ENCODE results near the gene ROPN1L. TPM values are rescaled to one million over a fixed set of nuclear protein-coding genes. Genes with fewer than 3 reads are reported as not detected.

ROPN1L gene
- total and polyA plus RNA-seq, 2 of the 4 experiments (the other 2 are of a cell fraction): 0.34 to 0.36 TPM

DNA sequence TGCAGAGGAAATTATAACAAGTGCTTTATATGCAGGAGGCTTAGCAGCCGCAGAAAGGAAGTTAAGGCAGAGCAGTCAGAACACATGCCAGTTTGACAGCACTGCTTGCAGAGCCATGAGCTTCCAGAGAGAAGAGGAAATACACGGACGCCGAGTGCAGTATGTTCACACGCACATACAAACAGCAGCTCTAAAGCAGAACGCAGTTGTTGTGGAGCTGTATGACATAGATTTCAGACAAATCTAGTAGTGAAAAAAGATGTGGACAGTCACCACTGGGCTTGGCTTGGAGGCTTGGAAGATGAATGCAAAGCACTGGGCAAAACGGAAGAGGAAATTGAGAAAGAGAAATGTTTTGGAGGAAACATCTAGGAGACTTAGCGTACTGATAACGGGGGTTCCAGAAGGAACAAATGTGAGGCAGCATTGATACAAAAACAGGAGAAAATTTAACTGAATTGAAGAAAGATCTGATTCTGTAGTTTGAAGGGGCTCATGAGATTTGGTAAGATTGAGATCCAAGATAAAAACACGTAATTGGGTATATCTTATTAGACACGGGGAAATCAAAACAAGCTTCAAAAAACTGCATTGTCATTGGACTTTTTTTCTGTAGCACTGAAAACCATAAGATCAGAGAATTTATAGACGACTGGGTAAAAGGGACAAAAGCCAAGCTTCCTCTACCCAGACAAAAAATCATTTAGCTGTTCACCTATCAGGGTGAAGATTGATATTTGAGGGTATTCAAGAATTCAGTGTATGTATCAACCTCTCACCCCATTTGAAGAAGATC is 19.6 kb upstream of the ROPN1L start:
- H3K4me3 ChIP-seq (ENCODE audit: insufficient read depth, low read depth, low read length): no peak overlapping the region
- peaks cover 10% of the 10 kb centered on the region for H3K4me1 ChIP-seq (ENCODE audit: control insufficient read depth, insufficient read depth, low read length)
- ChIA-PET CTCF (interaction anchor here (0.6 to 5.0 kb wide), 2 partner anchors 107 to 138 kb away, joined by 5 to 33 read pairs; no protein-coding TSS in a partner anchor), POLR2A (ENCODE audit: unreplicated experiment) (no interaction called here)
- ATAC-seq (ENCODE audit: low read depth): no peak
- peak overlapping the region; percentile 53 for H2BK20ac ChIP-seq (ENCODE audit: low read depth, low read length)
- H3K56ac ChIP-seq (ENCODE audit: extremely low read depth, insufficient read depth, low read length): no peak overlapping the region
- H3K23ac ChIP-seq (ENCODE audit: low read depth, low read length): no peak overlapping the region
- H4K8ac ChIP-seq (ENCODE audit: low read depth in 2 of 2, low read length in 2 of 2): peak overlapping the region; percentile 16 to 48; a peak in 3 of 4 replicates
- TF ChIP-seq NFE2L2 (IDR thresholded peaks at IDR 0.05; ENCODE audit: low read depth, low read length): peak; percentile 41; the same call in 1 of the 2 replicates
- TF ChIP-seq, protein P1, sequence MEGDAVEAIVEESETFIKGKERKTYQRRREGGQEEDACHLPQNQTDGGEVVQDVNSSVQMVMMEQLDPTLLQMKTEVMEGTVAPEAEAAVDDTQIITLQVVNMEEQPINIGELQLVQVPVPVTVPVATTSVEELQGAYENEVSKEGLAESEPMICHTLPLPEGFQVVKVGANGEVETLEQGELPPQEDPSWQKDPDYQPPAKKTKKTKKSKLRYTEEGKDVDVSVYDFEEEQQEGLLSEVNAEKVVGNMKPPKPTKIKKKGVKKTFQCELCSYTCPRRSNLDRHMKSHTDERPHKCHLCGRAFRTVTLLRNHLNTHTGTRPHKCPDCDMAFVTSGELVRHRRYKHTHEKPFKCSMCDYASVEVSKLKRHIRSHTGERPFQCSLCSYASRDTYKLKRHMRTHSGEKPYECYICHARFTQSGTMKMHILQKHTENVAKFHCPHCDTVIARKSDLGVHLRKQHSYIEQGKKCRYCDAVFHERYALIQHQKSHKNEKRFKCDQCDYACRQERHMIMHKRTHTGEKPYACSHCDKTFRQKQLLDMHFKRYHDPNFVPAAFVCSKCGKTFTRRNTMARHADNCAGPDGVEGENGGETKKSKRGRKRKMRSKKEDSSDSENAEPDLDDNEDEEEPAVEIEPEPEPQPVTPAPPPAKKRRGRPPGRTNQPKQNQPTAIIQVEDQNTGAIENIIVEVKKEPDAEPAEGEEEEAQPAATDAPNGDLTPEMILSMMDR (conservative IDR thresholded peaks at IDR 0.05; ENCODE audit: low read depth, low read length): no peak
- 0 out of 2 replicates have a peak overlapping the region, but pooled peaks have one; percentile 61 for H3K4ac ChIP-seq (ENCODE audit: low read depth, low read length)
- H4K5ac ChIP-seq (ENCODE audit: low read depth, low read length): no peak overlapping the region
- H3K27ac ChIP-seq (ENCODE audit: insufficient read depth, low read length): no peak overlapping the region
- H2BK5ac ChIP-seq (ENCODE audit: low read depth, low read length, poor library complexity, severe bottlenecking): no peak overlapping the region
- BruUV-seq (replicated peaks): no TSS peak
- H2BK120ac ChIP-seq (ENCODE audit: low read depth, low read length): peak overlapping the region; percentile 53; the same call in 1 of the 2 replicates
- 0 out of 2 replicates have a peak overlapping the region, but pooled peaks have one; percentile 25 for H3K14ac ChIP-seq (replicated peaks; ENCODE audit: low read depth, low read length)
- H2AK9ac ChIP-seq (replicated peaks; ENCODE audit: low read depth, low read length, poor library complexity): no peak overlapping the region
- H3K36me3 ChIP-seq (ENCODE audit: control insufficient read depth, insufficient read depth, low read length): peaks cover 39% of the 10 kb centered on the region
- H4K20me1 ChIP-seq (ENCODE audit: insufficient read depth, low read length): no peaks in the 10 kb centered on the region
- in situ Hi-C loops (cut with MboI; ENCODE audit: low sequenced_read_pairs) (no loop called here), dilution Hi-C loops (cut with HindIII; ENCODE audit: low sequenced_read_pairs, unreplicated experiment) (no loop called here), intact Hi-C loops (cut with micrococcal nuclease) (loop anchor here (5.0 kb wide), 1 partner anchor 70 kb away; the partner anchor contains the start of gene MARCHF6)
- no peak overlapping the region for H3K9ac ChIP-seq (ENCODE audit: low read depth, low read length)
- H3K18ac ChIP-seq (ENCODE audit: low read depth, low read length): no peak overlapping the region
- no peak overlapping the region for H2AFZ ChIP-seq (replicated peaks; ENCODE audit: low read length, poor library complexity)
- no peaks in the 10 kb centered on the region for H3K27me3 ChIP-seq (ENCODE audit: control insufficient read depth, insufficient read depth, low read length)
- no peak for DNase-seq
- H3K9me3 ChIP-seq (ENCODE audit: control insufficient read depth, insufficient read depth, low read length): no peaks in the 10 kb centered on the region
- peaks cover 32 to 36% of the 10 kb centered on the region in 2 experiments for H3K79me1 ChIP-seq (ENCODE audit: low read depth in 1 of 2, low read length in 2 of 2)
- peak overlapping the region; percentile 38; the same call in 1 of the 2 replicates for H2AK5ac ChIP-seq (ENCODE audit: low read depth, low read length)
- peaks cover 17% of the 10 kb centered on the region for H3K9me1 ChIP-seq (ENCODE audit: insufficient read depth, low read length)
- H2BK15ac ChIP-seq (ENCODE audit: low read depth, low read length): no peak overlapping the region
- H3K4me2 ChIP-seq (ENCODE audit: low read depth, low read length): no peak overlapping the region
- H4K91ac ChIP-seq (ENCODE audit: insufficient read depth, low read depth, low read length): no peak overlapping the region; the same call in 1 of the 2 replicates
- WGBS, 2 experiments (ENCODE audit: extremely low coverage in 2 of 2, insufficient read length in 1 of 2): 93% methylated on average over 5 of the region's 12 CpGs; no CpG with 5 or more reads in 1 of the 2 experiments
